Fibroblast of the conjunctiva (primary cell): Measurements from ENCODE around the gene SLC30A1.
"Not testable (repeated sequence)": the region's sequence is repeated elsewhere in the genome, so short reads cannot be mapped to it uniquely, and the experiment has no call there.

ENCODE experiments used
- DNase-seq: peaks from one replicate; pipeline ENCODE4 v3.0.0-alpha.2; 2010; ENCODE audit warnings: low read depth

SLC30A1 gene

DNA sequence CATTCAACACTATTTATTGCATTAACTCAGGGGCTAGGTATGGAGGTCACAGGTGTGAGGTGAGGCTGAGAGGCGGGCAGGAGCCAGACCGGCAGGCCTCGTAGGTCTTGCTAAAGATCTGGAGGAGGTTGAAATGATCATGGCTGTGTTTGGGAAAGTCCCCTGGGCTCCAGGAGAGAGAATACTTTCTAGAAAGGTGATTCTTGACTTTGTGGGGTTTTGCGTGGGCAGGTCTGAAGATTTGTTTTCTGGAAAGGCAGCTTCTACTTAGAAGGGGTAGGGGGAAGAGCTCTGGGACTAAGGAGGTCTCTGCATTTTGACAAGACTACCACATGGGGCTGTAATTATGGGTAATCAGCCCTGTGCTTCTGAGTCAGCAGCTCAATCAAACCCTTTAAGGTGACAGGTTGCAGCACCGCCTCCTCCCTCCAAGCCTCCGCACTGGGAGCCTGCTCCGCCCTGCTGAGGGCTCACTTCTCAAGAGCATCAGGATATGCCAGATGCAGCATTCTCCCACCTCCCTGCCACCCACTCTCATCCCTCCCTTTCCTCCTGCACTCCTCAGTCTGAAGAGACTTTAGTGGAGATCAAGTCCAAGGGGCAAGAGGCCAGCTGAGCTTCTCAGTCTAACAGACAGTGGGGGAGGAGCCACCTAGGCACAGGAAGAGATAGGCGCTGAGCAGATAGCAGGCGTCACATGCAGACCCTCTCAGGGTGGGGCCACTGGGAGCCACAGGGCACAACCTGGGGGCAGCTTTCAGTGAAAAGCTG lies 30.5 kb downstream of the SLC30A1 start:
- DNase-seq = no peak

- no peak for DNase-seq
Measured at GRCh38 chr1:211547710-211548109, 31.3 kb downstream of the SLC30A1 start.

DNA sequence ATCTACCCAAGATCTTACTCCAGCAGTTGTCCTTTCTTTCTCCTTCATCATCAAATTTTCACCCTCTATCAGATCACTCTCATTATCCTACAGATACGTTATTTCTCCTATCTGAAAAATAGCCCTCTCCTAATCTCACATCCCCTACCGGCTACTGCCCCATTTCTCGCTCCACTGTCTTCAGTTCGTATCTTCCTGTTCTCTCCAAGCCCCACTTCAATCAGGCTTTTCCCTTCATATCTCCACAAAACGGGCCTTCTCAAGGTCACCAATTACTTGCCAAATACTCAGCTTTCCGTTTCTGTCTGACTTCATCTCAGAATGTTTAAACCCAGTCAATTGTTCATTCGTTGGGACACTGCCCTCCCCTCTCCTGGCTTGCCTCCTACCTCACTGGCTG lies 32.4 kb downstream of the SLC30A1 start:
- DNase-seq = no peak

DNA sequence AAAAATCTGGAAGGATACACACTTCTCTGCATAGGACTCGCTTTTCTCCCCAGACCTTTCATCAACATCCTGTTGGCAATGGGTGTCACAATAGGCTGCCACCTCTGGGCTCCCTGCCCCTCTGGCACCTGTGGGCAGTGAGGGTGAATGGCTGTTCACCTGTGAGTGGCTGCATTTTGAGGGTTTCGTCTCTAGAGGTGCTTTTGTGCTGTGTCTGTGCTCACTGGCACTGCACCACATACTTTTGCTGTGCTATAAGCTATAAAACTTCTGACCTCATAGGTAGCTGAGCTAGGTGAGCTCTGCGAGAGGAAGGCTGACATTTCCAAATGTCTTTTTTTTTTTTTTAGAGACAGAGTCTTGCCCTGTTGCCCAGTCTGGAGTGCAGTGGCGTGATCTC lies 35.9 kb downstream of the SLC30A1 start:
- no peak for DNase-seq

- no peak for DNase-seq
Measured at GRCh38 chr1:211541720-211542477, 37.1 kb downstream of the SLC30A1 start.

DNA sequence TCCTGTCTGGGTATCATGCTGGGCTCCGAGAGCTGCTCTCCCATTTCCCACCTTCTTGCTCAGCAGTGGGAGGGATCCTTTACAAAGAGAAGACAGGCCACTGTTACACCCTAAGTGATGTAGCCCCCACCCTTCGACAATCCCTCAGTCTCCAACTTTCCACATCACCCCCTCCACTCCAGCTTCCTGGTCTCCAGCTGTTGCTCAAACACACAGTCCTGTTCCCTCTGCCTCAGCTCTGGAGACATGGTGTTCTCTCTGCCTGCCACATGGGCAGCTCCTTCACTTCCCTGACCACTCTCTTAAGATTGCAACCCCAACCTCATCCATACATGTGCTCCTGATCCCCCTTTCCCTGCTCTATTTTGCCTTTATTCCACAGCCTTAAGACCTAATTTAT lies 37.7 kb downstream of the SLC30A1 start:
- DNase-seq = no peak

GRCh38 chr1:211540824-211541223 lies 38.1 kb downstream of the SLC30A1 start:
- not testable (repeated sequence) for DNase-seq

GRCh38 chr1:211538287-211538686 lies 40.7 kb downstream of the SLC30A1 start:
- no peak for DNase-seq

DNA sequence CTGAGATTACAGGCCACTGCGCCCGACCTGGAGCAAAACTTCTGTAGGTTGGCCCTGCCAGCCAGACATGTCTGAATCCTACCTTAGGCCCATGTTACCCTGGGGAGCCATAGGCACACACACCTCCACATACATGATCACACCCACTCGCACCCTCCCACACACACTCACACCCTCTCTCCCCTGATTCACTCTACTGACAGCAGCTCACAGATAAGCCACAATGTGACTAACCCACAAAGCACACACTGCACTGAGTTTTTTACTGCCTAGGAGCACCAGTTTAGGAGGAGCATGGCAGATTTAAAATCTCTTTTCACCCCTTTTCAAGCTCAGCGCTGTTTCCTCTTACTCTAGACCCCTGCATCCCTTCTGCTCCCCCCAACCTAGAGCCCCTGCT lies 41.7 kb downstream of the SLC30A1 start:
- no peak for DNase-seq

GRCh38 chr1:211536606-211537005 lies 42.4 kb downstream of the SLC30A1 start:
- DNase-seq = no peak

GRCh38 chr1:211535346-211535745 lies 43.6 kb downstream of the SLC30A1 start:
- DNase-seq = no peak

DNA sequence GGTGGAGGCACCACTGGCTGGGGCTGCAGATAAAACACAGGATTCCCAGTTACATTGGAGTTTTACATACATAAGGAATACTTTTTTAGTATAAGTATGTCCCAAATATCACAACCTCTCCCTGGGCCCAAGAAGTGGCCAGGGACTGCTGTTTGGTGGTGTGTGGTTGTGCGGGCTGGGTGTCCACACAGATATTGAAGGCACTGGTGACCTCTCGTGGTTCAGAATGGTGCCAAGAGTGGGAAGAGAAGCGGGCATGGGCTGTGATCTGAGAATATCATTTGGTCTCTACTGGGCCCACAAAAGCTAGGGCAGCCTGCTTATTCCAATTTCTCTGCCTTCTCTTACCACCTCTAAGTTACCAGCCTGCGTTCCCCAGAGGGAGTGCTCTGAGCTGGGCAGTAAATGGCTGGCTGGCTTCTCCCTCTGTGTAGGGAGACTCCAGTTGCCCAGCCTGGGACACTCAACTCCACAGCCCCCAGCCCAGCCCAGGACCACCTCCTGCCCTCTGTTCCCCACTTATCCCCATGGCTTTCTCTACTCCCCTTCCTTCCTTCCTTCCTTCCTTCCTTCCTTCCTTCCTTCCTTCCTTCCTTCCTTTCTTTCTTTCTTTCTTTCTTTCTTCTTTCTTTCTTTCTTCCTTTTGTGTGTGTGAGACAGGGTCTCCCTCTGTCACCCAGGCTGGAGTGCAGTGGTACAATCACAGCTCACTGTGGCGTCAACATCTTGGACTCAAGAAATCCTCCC lies 44.2 kb downstream of the SLC30A1 start:
- DNase-seq = no peak

DNA sequence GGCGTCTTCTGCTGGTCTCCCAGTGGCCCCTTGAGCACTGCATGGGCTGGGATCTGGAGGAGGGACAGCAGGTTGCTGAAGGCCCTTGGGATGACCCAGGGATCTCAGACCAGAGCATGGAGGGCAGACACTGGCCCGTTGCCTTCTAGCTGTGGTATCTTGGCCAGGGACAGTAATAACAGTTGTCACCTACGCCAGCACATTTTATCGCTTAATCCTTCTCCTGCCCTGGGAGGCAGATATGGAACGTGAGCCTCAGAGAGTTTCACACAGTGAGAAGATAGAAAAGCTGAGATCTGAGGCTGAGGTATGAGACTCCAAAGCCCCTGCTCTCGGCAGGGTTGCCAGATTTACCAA lies 46.9 kb downstream of the SLC30A1 start:
- DNase-seq = no peak

- DNase-seq = no peak
Measured at GRCh38 chr1:211531194-211532087, 47.5 kb downstream of the SLC30A1 start.

DNA sequence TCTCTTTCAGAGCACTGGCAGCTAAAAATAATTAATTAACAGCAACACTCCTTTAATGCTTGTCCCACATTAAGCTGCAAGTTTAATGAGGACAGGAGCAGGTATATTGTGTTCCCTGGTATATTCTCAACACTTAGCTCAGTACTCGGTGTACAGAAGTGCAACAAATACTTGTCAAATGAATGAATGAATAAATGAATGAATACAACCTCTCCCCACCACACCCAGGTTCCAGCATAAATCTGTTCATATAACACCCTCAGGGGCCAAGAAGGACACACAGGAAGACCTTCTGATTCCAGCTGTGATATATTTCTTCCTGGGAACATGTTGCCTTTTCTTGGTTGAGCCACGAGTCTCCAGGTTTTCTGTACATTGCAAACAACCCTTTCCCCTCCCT lies 48.9 kb downstream of the SLC30A1 start:
- DNase-seq = no peak

GRCh38 chr1:211529453-211529852 lies 49.5 kb downstream of the SLC30A1 start:
- no peak for DNase-seq

- no peak for DNase-seq
Measured at GRCh38 chr1:211529011-211529410, 50.0 kb downstream of the SLC30A1 start.

DNA sequence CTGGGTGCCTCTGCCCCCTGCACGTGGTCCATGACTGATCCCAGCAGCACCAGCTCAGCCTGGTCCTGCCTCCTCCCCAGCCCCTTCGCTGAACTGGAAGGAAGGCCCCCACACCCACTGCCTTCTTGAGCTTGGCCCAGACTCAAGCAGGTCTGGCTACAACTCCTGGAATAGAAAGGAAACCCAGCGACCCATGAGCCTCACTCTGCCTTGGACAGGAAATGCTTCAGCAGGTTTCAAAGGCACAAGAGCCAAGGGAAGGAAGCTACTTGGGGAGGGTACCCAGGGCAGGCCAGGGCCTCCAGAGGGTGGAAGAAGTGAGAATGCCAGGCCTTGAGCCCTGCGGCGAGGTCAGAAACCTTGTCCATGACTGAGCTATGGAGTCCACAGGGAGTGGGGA lies 51.1 kb downstream of the SLC30A1 start:
- no peak for DNase-seq

DNA sequence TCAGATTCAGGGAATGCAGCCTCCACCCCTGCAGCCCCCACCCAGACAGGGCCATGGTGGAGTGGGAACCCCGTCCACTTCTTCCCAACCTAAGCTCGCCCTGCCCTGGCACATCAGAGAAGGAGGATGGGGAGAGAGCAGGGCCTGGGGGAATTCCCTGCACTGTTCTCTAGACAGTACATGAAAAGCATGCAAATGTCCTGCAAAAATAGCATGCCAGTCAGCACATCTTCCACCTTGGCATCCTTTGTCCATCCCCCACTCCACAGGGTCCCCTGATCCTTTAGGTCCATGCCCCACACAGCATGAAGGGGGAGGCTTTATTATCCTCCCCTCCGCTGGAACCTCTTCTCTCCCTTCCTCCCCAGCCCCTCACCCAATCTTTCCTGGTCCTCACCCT lies 52.0 kb downstream of the SLC30A1 start:
- DNase-seq = no peak

GRCh38 chr1:211526101-211526500 lies 52.9 kb downstream of the SLC30A1 start:
- no peak for DNase-seq

DNA sequence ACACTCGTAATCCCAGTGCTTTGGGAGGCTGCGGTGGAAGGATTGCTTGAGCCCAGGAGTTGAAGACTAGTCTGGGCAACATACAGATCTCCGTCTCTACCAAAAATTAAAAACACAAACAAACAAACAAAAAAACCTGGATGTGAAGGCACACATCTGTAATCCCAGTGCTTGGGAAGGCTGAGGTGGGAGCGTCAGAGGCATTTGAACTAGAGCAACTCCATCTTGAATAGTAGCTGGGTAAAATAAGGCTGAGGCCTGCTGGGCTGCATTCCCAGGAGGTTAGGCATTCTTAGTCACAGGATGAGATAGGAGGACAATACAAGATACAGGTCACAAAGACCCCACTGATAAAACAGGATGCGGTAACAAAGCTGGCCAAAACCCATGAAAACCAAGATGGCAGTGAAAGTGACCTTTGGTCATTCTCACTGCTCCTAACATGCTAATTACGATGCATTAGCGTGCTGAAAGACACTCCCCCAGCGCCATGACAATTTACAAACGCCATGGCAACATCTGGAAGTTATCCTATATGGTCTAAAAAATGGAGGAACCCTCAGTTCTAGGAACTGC lies 53.8 kb downstream of the SLC30A1 start:
- no peak for DNase-seq

- DNase-seq = no peak
Measured at GRCh38 chr1:211524521-211524920, 54.4 kb downstream of the SLC30A1 start.
